HepG2 (cell line): ENCODE measurements around the gene TPD52L2. TPM values are rescaled to one million over a fixed set of nuclear protein-coding genes. Genes with fewer than 3 reads are reported as not detected.

Experiments used
- ATAC-seq: fragments of 200-7000 bp; cut with Tn5 transposase; 3 replicates; pipeline ENCODE4 v1.9.1; 2020; ENCODE audit warnings: mild to moderate bottlenecking, moderate library complexity
- BruUV-seq: library from RNA; stranded (reverse); fragments of 400-500 nt; replicated peaks from 2 replicates; lab custom pipeline; 2021; lab: Mats Ljungman, UMichigan
- CTCF ChIA-PET: fragments of 300-600 bp; formaldehyde crosslinking; extraction: SDS; loops from one replicate; lab custom pipeline; 2021; ENCODE audit warnings: low total read pairs, inconsistent platforms, low intra/inter-chr PET ratio; lab: Yijun Ruan, JAX
- POLR2A ChIA-PET: fragments of 350-600 bp; sonication (Branson Sonifier 250); formaldehyde crosslinking; loops from one replicate; lab custom pipeline; 2020; ENCODE audit warnings: antibody characterized with exemption, inconsistent platforms; lab: Yijun Ruan, JAX
- DNase-seq: peaks from one replicate; pipeline ENCODE4 v3.0.0-alpha.2; 2015; ENCODE audit warnings: low spot score
- FAIRE-seq: peaks from 3 replicates; lab custom pipeline; 2011; peaks lifted over from hg19 to GRCh38; lab: Jason Lieb, UNC
- H2AFZ ChIP-seq: one replicate; pipeline ENCODE4 v1.6.1; 2011; ENCODE audit warnings: low read length, inconsistent platforms
- H3K27ac ChIP-seq: fragments of 300-600 bp; 3 replicates; pipeline ENCODE4 v1.8.0; 2011; ENCODE audit warnings: mixed run types, mild to moderate bottlenecking, mixed read lengths, low read length, inconsistent platforms; ENCODE audit not compliant: insufficient read depth; ENCODE audit errors: extremely low read length
- H3K27me3 ChIP-seq, 2 experiments: fragments of 200-600 bp in 1 of 2; 2 replicates in 1 of 2; 3 replicates in 1 of 2; pipeline versions ENCODE4 v1.6.0 to v1.8.0; 2011; ENCODE audit warnings: low read length in 2 of 2, mild to moderate bottlenecking in 2 of 2, moderate library complexity in 2 of 2, inconsistent platforms in 1 of 2; ENCODE audit not compliant: insufficient read depth in 2 of 2, control insufficient read depth in 1 of 2
- H3K36me3 ChIP-seq, 2 experiments: fragments of 200-600 bp in 1 of 2; replicated peaks in 1 of 2; 2 replicates in 1 of 2; 3 replicates in 1 of 2; pipeline versions ENCODE4 v1.5.1 to v1.8.0; 2011; ENCODE audit warnings: low read length in 2 of 2, inconsistent platforms in 1 of 2; ENCODE audit not compliant: insufficient read depth in 2 of 2, control insufficient read depth in 1 of 2
- H3K4me1 ChIP-seq: 2 replicates; pipeline ENCODE4 v1.5.1; 2012; ENCODE audit warnings: low read length, inconsistent platforms; ENCODE audit not compliant: insufficient read depth
- H3K4me2 ChIP-seq: 2 replicates; pipeline ENCODE4 v1.6.0; 2011; ENCODE audit warnings: low read depth, low read length, inconsistent platforms
- H3K4me3 ChIP-seq, 3 experiments: fragments of 200-600 bp in 1 of 3; sonication (generic), shearing (Covaris generic) in 1 of 3; replicated peaks in 1 of 3; 2 replicates each; pipeline ENCODE4 v1.5.1; 2011 to 2016; ENCODE audit warnings: low read length in 3 of 3, inconsistent platforms in 2 of 3, low read depth in 2 of 3, mild to moderate bottlenecking in 2 of 3, control low read depth in 1 of 3, mixed read lengths in 1 of 3; ENCODE audit not compliant: insufficient read depth in 1 of 3
- H3K79me2 ChIP-seq: one replicate; pipeline ENCODE4 v1.6.1; 2011; ENCODE audit warnings: low read length, inconsistent platforms; ENCODE audit not compliant: insufficient read depth
- H3K9ac ChIP-seq: 2 replicates; pipeline ENCODE4 v1.6.0; 2011; ENCODE audit warnings: mild to moderate bottlenecking, low read depth, low read length, inconsistent platforms; ENCODE audit not compliant: insufficient read depth
- H3K9me3 ChIP-seq: 2 replicates; pipeline ENCODE4 v1.5.1; 2012; ENCODE audit warnings: mild to moderate bottlenecking, low read length
- H4K20me1 ChIP-seq: 2 replicates; pipeline ENCODE4 v1.6.0; 2011; ENCODE audit warnings: inconsistent platforms, mild to moderate bottlenecking, low read length, moderate library complexity; ENCODE audit not compliant: insufficient read depth
- ARNT2 ChIP-seq: sonication (generic); formaldehyde crosslinking; IDR thresholded peaks from 2 replicates; pipeline ENCODE4 v1.8.0; 2022; ENCODE audit warnings: mild to moderate bottlenecking, low read depth, missing genetic modification reagents, moderate library complexity
- DDIT3 ChIP-seq: sonication (generic); formaldehyde crosslinking; IDR thresholded peaks from 2 replicates; pipeline ENCODE4 v1.4.0; 2020; ENCODE audit warnings: mild to moderate bottlenecking, missing genetic modification reagents
- ELF3 ChIP-seq: IDR thresholded peaks from 2 replicates; pipeline ENCODE4 v1.6.1; 2016; ENCODE audit warnings: missing genetic modification reagents, missing compliant biosample characterization
- GABPB1 ChIP-seq: IDR thresholded peaks from 2 replicates; pipeline ENCODE4 v1.6.1; 2016; ENCODE audit warnings: mild to moderate bottlenecking, missing genetic modification reagents, moderate library complexity, missing compliant biosample characterization
- GATAD1 ChIP-seq: IDR thresholded peaks from 2 replicates; pipeline ENCODE4 v1.6.1; 2016; ENCODE audit warnings: missing genetic modification reagents, missing compliant biosample characterization
- KLF9 ChIP-seq: IDR thresholded peaks from 2 replicates; pipeline ENCODE4 v1.6.1; 2016; ENCODE audit warnings: low read depth
- MYPOP ChIP-seq: sonication (generic); formaldehyde crosslinking; IDR thresholded peaks from 2 replicates; pipeline ENCODE4 v1.8.1; 2023; ENCODE audit warnings: mild to moderate bottlenecking, moderate library complexity, missing genetic modification reagents
- PATZ1 ChIP-seq: sonication (generic); formaldehyde crosslinking; IDR thresholded peaks from 2 replicates; pipeline ENCODE4 v1.4.0; 2020; ENCODE audit warnings: missing genetic modification reagents
- SRY ChIP-seq: sonication (generic); formaldehyde crosslinking; IDR thresholded peaks from 2 replicates; pipeline ENCODE4 v1.8.0; 2022; ENCODE audit warnings: mild to moderate bottlenecking, missing genetic modification reagents
- ZBTB7B ChIP-seq: sonication (generic); formaldehyde crosslinking; IDR thresholded peaks from 2 replicates; pipeline ENCODE4 v1.4.0; 2020; ENCODE audit warnings: missing genetic modification reagents
- ZNF687 ChIP-seq: sonication (generic); formaldehyde crosslinking; IDR thresholded peaks from 2 replicates; pipeline ENCODE4 v1.5.1; 2020; ENCODE audit warnings: mild to moderate bottlenecking, missing genetic modification reagents, moderate library complexity
- ZNF879 ChIP-seq: sonication (generic); formaldehyde crosslinking; IDR thresholded peaks from 2 replicates; pipeline ENCODE4 v1.8.1; 2023; ENCODE audit warnings: missing genetic modification reagents
- ZSCAN25 ChIP-seq: sonication (generic); formaldehyde crosslinking; IDR thresholded peaks from 2 replicates; pipeline ENCODE4 v1.8.0; 2022; ENCODE audit warnings: mild to moderate bottlenecking, missing genetic modification reagents
- WGBS: methylation state at CpG from one replicate; pipeline ENCODE4 v1.1.6; 2017; ENCODE audit warnings: low lambda C conversion rate; 5-methylcytosine and 5-hydroxymethylcytosine counted together
- in situ Hi-C: cut with HindIII; loops from 2 replicates; pipeline ENCODE4 v1.10.0; 2017; ENCODE audit warnings: low pct_unique_long_range_greater_than_20kb; ENCODE audit not compliant: extremely low pct_ligation_motif_present
- intact Hi-C: fragments of 100-400 bp; cut with micrococcal nuclease; formaldehyde crosslinking; loops from one replicate; pipeline ENCODE4 v1.10.0; 2022; ENCODE audit not compliant: unreplicated experiment
- polyA plus RNA-seq, 8 experiments: library from polyadenylated mRNA; depleted of rRNA in 3 of 8; stranded (reverse) in 7 of 8; unstranded in 1 of 8; fragments of >200 nt; fragmentation: Illumina TruSeq in 4 of 8; extraction: Trizol in 4 of 8; gene quantifications; 2 replicates each; pipeline versions ENCODE4 v1.2.1 to v1.2.3, GENCODE V29; 2011 to 2016; ENCODE audit warnings: low read depth in 4 of 8, missing spikeins in 1 of 8, mixed read lengths in 1 of 8; ENCODE audit not compliant: insufficient read depth in 1 of 8
- total RNA-seq, 5 experiments: library from RNA; depleted of rRNA; stranded (reverse); fragments of >200 nt; fragmentation: Illumina TruSeq; extraction: Trizol; gene quantifications; 2 replicates each; pipeline ENCODE4 v1.2.3, GENCODE V29; 2016; ENCODE audit warnings: low read depth in 1 of 5

Gene TPD52L2
- total and polyA plus RNA-seq, 2 of the 13 experiments (the other 11 are each of a cell fraction or from before 2014, with no cell fraction given) = 156 to 184 TPM

GRCh38 chr20:63835021-63835858, 29.8 kb upstream of the TPD52L2 start (continued):
- TF ChIP-seq ZNF879 (CRISPR knock-in tag) (no peak), GABPB1 (CRISPR knock-in tag) (peak; percentile 47; the same call in 1 of the 2 replicates), SRY (no peak), KLF9 (no peak), ZBTB7B (CRISPR knock-in tag) (0 out of 2 replicates have a peak, but pooled peaks have one; percentile 20), ARNT2 (no peak)
- TF ChIP-seq, all 625 proteins: peak for 42

DNA sequence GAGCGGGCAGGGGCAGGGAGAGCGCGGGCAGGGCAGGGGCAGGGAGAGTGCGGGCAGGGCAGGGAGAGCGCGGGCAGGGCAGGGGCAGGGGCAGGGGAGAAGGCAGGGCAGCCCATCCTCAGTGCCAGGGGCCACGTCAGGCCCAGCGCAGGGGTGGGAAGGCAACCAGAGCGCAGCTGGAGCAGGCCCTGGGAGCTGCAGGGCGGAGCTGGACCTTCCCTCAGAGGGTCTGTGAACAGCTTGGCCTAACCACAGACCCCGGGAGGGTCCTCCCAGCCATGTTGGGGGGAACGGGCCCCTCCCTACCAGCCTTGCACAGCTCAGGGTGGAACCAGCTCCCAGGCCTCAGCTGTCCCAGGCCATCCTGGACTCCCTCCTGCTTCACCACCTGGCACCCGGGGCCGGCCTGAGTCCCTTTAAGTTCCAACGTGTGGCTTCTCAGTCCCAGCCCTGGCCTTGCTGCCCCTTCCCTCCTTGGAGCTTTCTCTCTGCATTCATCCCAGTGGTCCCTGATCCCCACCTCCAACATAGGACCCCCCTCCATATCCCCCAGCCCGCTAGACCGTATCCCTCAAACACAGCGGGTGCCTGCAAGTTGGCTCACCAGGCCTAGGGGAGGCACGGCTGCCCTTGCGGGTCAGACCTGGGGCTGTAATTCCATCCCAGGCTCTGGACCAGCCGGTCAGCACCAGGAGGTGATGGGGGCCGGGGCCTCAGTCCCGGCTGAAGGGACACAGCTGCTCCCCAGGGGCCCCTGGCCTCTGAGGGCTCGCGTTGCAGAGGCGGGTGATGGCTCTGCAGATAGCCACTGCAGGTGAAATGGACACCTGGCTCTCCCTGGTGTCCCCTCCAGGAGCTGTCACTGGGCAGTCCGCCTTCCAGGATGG, 28.4 kb upstream of the TPD52L2 start:
- FAIRE-seq = no peak
- no peaks in the 10 kb centered on the region for H3K79me2 ChIP-seq
- 62% methylated on average over 21 of the region's 27 CpGs for WGBS
- TF ChIP-seq GATAD1 = no peak
- peak; percentile 31 for TF ChIP-seq ZNF687
- TF ChIP-seq PATZ1 (CRISPR knock-in tag) = no peak
- TF ChIP-seq DDIT3 (CRISPR knock-in tag) = no peak
- no peak for TF ChIP-seq ELF3 (CRISPR knock-in tag)
- TF ChIP-seq ZSCAN25 (CRISPR knock-in tag) = peak; percentile 94
- TF ChIP-seq MYPOP = no peak

More for the DNA sequence above, 28.4 kb upstream of the TPD52L2 start:
- Histone ChIP-seq H2AFZ (no peak overlapping the region), H3K4me1 (peaks cover 64% of the 10 kb centered on the region), H3K9ac (no peak overlapping the region), H3K9me3 (no peaks in the 10 kb centered on the region), H3K36me3 (no peaks in the 10 kb centered on the region), H3K27me3 (peaks cover 21 to 54% of the 10 kb centered on the region in 2 experiments), H3K4me3 (no peak overlapping the region), H3K27ac (no peak overlapping the region), H3K4me2 (no peak overlapping the region), H4K20me1 (no peaks in the 10 kb centered on the region)
- ChIA-PET CTCF (no interaction called here), POLR2A (interaction anchor here (1.2 kb wide), 2 partner anchors 11 to 66 kb away, joined by 3 to 6 read pairs; no protein-coding TSS in a partner anchor)
- in situ Hi-C loops = no loop called here
- intact Hi-C loops = no loop called here
- no TSS peak for BruUV-seq
- DNase-seq (no peak), ATAC-seq (peak; percentile 3; the same call in 2 of the 3 replicates)
